ENCODE data around the gene ADCY2.

Gene ADCY2

GRCh38 chr5:7671381-7671993 is 275.5 kb downstream of the ADCY2 start:
- no peak for DNase-seq

DNA sequence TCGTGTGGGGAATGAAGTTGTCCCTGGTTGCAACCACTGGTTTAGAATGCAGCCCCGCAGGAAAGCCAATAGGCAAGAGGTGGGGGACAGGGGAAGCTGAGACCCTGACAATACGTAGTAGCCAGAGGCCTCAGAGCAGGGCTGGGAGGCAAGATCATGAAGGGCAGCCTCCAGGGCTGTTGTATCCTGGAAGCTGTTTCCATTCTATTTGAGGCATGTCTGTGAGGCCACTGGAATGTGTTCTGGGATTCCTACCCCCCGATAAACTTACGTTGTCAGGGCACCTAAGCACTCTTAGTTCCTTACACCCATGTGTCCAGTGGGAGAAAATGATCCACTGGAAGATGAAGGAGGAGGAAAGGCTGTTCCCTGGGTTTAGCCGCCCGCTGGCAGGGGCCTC is 277.7 kb downstream of the ADCY2 start:
- no peak for DNase-seq

DNA sequence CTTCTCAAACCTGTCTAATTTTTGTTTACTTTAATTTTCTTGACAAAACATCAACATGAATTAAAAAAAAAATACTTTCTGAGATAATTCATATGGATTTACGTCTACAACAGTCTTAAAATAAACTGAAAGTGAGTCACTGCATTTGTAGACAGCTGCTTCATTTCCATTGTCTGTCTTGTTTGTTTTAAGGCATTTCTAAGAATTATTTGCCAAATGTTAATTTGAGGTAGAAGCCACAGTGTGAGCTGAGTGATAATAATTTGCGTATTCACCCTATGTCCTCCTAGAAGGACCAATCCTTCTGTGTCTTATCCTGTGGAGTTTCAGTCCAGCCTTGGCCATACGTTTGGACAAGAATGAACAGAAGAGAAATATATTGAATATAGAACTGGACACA is 280.5 kb downstream of the ADCY2 start:
- no peak for DNase-seq

- no peak for DNase-seq
These were observed 282.1 kb downstream of the ADCY2 start for GRCh38 chr5:7678030-7678429.

DNA sequence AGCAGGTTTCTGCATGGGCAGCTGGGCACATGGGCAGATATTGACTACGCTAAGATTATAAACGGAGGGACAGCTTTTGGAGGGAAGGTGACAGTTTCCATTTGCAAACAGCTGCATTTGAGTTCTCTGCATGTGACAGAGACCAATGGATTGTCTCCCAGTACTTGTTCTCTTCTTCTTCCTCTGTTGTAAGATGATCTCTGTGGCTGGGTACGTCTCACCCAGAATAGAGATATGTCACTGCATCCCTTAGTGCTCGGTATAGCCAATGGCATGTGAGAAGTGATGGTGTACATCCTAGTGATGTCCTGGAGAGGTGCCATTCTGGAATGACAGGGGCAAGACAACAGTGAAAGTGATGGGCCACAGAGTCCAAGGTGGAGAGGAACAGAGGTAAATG is 283.7 kb downstream of the ADCY2 start:
- no peak for DNase-seq

DNA sequence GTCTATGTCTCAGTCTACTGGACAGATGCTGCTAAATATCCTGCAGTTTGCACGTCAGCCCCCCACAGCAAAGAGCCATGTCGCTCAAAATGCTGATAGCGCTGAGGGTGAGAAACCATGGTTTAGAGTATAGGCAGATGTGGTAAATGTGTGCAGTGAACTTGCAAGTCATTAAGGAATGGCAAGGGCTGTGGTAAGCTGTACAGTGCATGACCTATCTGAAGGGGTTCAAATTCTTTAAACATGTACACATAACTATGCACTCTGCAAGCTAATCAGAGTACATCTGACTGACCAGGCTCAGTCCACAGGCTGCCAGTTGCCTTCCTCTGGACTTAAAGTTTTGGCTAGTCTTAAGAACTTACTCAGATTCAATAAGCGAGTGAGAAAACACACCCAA is 284.3 kb downstream of the ADCY2 start:
- DNase-seq: no peak

GRCh38 chr5:7682379-7682778 is 286.4 kb downstream of the ADCY2 start:
- DNase-seq: no peak

DNA sequence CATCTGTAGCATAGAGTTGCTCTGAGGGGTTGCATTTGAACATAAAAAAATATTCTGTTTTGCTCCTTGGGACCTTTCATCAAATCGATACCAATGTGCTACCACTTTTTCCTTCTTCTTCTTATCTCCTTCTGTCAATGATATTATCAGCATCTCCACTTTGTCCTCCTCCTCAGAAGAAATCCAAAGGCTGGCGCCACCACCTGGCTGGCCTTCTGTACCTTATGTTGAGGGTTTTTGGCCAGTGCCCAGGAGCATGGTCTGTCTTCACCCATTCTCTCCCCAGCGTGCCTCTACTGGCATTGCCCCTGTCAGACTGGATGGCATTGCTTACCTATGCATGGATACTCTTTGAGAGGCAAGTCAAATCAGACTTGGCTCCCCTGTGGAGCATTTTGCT is 287.8 kb downstream of the ADCY2 start:
- DNase-seq: no peak

GRCh38 chr5:7684826-7685225 is 288.9 kb downstream of the ADCY2 start:
- DNase-seq: no peak

DNA sequence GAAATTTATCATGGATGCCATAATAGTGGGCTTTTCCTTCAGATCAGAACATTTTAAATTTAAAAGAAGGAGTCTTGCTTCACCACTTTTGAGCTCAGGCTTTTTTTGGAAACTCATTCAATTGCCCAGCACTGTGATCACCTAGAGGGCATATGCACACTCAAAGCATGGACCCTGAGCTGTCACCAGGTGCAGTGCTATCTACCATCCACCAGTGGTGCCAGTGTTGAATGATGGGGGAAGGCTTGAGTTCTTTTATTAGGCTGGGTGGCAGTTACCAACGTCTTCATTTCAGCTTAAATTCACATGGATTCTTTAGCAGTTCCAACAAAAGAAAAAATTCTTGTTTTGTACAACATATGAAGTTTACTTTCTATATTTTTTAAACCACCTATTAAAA is 290.9 kb downstream of the ADCY2 start:
- DNase-seq: no peak

- DNase-seq: no peak
These were observed 294.6 kb downstream of the ADCY2 start for GRCh38 chr5:7690557-7690956.

DNA sequence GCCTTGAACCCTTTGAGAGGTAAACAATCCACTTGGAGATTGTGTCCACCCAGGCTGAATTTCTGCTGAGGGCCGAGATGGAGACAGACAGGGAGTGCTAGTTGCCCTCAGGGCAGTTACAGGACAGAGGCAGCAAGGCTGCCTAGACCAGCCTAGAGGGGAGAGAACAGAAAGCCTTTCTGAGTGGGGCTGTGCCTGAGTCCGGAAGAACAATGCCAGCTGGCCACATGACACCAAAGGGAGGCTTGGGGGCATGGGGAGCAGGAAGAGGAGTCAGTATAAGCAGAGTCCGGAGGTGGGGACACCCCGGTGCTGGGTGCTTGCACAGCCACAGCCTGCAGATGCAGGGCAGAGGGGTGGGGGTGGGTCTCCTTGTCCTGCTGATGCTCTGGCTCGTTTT is 309.3 kb downstream of the ADCY2 start:
- no peak for DNase-seq

GRCh38 chr5:7705736-7706135 is 309.8 kb downstream of the ADCY2 start:
- DNase-seq: no peak

DNA sequence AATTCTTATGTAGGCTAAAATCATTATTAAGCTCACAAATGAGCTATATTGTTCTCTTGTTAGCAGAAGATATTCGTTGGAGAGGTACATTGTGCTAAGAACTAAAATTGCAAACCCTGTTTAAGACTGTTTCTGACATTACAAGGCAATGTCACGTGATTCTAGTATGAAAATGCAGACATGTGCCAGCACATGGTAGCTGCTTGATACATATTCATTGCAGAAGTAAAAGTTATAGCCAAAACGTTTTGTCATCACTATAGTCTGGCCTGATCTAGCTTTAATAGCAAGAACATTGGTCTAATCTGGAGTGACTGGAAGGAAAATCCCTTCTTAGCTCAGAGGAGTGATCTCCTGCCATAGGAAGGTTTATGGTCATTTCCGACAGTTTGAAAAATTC is 310.3 kb downstream of the ADCY2 start:
- DNase-seq: no peak

- no peak for DNase-seq
These were observed 318.2 kb downstream of the ADCY2 start for GRCh38 chr5:7714119-7714518.

GRCh38 chr5:7714697-7715096 is 318.8 kb downstream of the ADCY2 start:
- no peak for DNase-seq

DNA sequence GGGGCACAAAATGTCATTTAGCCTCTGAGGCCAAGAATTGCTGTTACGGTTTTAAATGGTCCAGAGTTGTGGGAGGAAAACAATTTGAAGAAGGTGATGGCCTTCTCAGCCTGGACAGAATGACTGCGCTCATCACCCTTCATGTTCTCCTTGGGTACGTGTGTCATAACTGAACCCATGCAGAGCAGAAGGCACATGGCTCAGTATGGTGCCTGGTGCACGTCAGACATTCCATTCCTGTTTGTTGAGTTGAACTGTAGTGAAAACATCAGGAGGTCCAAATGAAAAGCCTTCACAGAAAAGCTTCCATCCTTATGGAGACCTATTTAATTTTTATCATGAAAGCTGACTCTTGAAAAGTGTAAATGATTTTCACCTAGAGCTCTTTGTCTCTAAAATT is 321.8 kb downstream of the ADCY2 start:
- no peak for DNase-seq

GRCh38 chr5:7728076-7728475 is 332.1 kb downstream of the ADCY2 start:
- no peak for DNase-seq

GRCh38 chr5:7741415-7742065 is 345.6 kb downstream of the ADCY2 start:
- no peak for DNase-seq

GRCh38 chr5:7742241-7742656 is 346.3 kb downstream of the ADCY2 start:
- DNase-seq: no peak

GRCh38 chr5:7745882-7746610 is 350.1 kb downstream of the ADCY2 start:
- DNase-seq: no peak

DNA sequence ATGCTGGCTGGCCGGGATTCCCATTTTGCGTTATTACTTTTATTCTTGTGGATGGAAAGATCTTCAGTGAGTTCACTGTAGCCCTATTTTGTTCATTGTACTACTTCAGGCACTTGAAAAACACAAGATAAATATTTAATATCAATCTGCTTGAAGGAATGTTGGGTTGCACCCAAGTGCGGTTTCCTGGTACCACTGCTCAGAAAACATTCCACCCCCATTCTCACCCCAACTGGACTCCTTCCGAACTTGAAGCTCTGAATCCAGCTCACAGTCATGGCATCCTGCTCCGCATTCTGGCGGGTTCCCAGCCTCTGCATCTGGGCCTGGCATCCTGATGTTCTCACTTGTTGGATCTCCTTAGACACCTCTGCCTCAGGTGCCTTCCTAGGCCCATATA is 351.8 kb downstream of the ADCY2 start:
- no peak for DNase-seq

DNA sequence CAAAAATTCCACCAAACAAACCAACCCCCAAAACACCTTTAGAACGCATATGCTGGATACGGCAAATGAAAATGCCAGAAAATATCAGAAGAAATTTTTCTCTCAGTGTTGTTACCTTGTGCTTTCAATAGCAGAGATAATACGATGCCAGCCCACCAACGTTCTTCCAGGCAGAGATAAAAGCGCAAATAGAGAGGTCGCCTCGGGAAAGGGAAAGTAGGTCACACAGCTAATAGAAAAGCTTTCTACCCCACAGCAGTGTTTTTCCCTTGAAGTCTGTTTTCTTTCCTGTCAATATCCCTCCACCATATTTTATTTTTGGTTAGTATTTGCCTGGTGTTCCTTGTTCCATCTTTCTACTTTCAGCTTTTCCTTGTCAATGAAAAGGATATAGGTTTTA is 353.7 kb downstream of the ADCY2 start:
- no peak for DNase-seq

- DNase-seq: no peak
These were observed 355.9 kb downstream of the ADCY2 start for GRCh38 chr5:7751874-7752273.

- DNase-seq: no peak
These were observed 357.2 kb downstream of the ADCY2 start for GRCh38 chr5:7753181-7753580.
